ENCODE results near the gene ZCCHC2. TPM values are rescaled to one million over a fixed set of nuclear protein-coding genes. Genes with fewer than 3 reads are reported as not detected.

ZCCHC2 gene
- total and polyA plus RNA-seq, 2 of the 8 experiments (the other 6 are each of a cell fraction or from before 2014, with no cell fraction given), result 13.5 to 18.6 TPM

DNA sequence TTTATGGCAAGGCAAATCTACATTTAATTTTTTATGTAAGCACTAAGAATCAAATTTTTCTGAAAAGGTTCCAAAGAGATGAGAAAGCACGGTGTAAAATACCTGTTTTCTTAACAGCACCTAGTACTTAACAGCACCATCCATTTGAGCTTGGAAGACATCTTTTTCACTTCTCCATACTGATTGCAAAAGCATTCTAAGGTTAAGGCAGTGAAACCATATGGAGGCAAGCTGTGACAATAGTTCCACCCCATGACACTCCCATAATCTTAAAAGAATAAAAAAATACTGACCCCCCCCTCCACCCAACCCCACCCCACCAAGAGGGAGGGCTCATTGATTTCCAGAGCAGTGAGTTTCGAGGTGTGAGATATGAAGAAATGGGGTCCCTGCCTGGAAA is 60.6 kb downstream of the ZCCHC2 start:
- ChIA-PET POLR2A (ENCODE audit: partially characterized antibody) (no interaction called here), CTCF (ENCODE audit: partially characterized antibody) (interaction anchor here (0.5 to 6.8 kb wide), 50 partner anchors 8 to 1350 kb away, joined by 3 to 44 read pairs (median 5); partner anchors contain the start of genes PHLPP1 and VPS4B)
- 0 out of 4 replicates have a peak overlapping the region, but pooled peaks of 1 of the 2 experiments have one; percentile 8 for H3K4me2 ChIP-seq (ENCODE audit: insufficient read depth in 1 of 2, low read depth in 2 of 2, low read length in 2 of 2)
- no peak overlapping the region for H3K4me3 ChIP-seq (ENCODE audit: extremely low read depth in 1 of 4, insufficient read depth in 2 of 4, low read depth in 3 of 4, low read length in 4 of 4)
- no peak overlapping the region for H3K18ac ChIP-seq (ENCODE audit: extremely low read depth, low read length)
- no peak overlapping the region for H2BK5ac ChIP-seq (ENCODE audit: low read depth, low read length)
- no peaks in the 10 kb centered on the region for H3K79me1 ChIP-seq (ENCODE audit: low read depth, low read length)
- no peak overlapping the region for H4K8ac ChIP-seq (ENCODE audit: extremely low read depth, insufficient read depth, low read length)
- H2AK5ac ChIP-seq (ENCODE audit: low read depth, low read length), result no peak overlapping the region
- no peaks in the 10 kb centered on the region for H3K27me3 ChIP-seq (replicated peaks in 1 of 4; ENCODE audit: control insufficient read depth in 3 of 4, extremely low read depth in 1 of 4, insufficient read depth in 3 of 4, low read length in 3 of 4)
- H3K4me1 ChIP-seq (replicated peaks in 1 of 4; ENCODE audit: control insufficient read depth in 3 of 4, insufficient read depth in 4 of 4, low read length in 3 of 4), result peaks cover 2 to 8% (median 6%) of the 10 kb centered on the region in 4 experiments; a peak in 6 of 7 replicates
- no peaks in the 10 kb centered on the region for H4K20me1 ChIP-seq (replicated peaks in 1 of 2; ENCODE audit: control insufficient read depth in 1 of 2, insufficient read depth in 2 of 2, low read length in 2 of 2)
- FAIRE-seq, result no peak
- no peak overlapping the region for H2BK20ac ChIP-seq (ENCODE audit: low read length)
- no peak overlapping the region for H3K9ac ChIP-seq (replicated peaks in 1 of 4; ENCODE audit: extremely low read depth in 1 of 4, low read depth in 3 of 4, low read length in 3 of 4)
- H3K23me2 ChIP-seq (ENCODE audit: low read depth, low read length), result no peaks in the 10 kb centered on the region
- H4K5ac ChIP-seq (ENCODE audit: insufficient read length, low read depth, low read length), result no peak overlapping the region
- no peak overlapping the region for H2BK15ac ChIP-seq (ENCODE audit: low read length)
- DNase-seq (ENCODE audit: low read depth in 1 of 2, low spot score in 2 of 2), result no peak
- H2BK12ac ChIP-seq (ENCODE audit: low read depth, low read length), result no peak overlapping the region
- 92% methylated on average over 2 of the region's 2 CpGs; no CpG with 5 or more reads in 1 of the 2 experiments for WGBS, 2 experiments (ENCODE audit: extremely low coverage in 1 of 2, insufficient coverage in 1 of 2, insufficient read length in 1 of 2, insufficient replicate concordance in 2 of 2, low coverage in 1 of 2, low lambda C conversion rate in 2 of 2, missing lambda C conversion rate in 1 of 2)
- H3K79me2 ChIP-seq (ENCODE audit: control insufficient read depth in 1 of 2, insufficient read depth in 2 of 2, low read length in 2 of 2), result no peaks in the 10 kb centered on the region
- TF ChIP-seq KDM1A (IDR thresholded peaks at IDR 0.05; ENCODE audit: borderline replicate concordance, low read length) (no peak), TEAD4 (IDR thresholded peaks at IDR 0.05; ENCODE audit: low read depth, low read length) (no peak), POLR2A (IDR thresholded peaks at IDR 0.05; ENCODE audit: control extremely low read depth in 1 of 2, low read depth in 2 of 2, low read length in 2 of 2) (no peak), POU5F1 (IDR thresholded peaks at IDR 0.05; ENCODE audit: low read depth, low read length) (no peak), MAFK (IDR thresholded peaks at IDR 0.05; ENCODE audit: low read depth, low read length) (no peak), EZH2 (IDR thresholded peaks at IDR 0.05; ENCODE audit: low read depth, low read length, severe bottlenecking) (no peak), BACH1 (IDR thresholded peaks at IDR 0.05; ENCODE audit: low read length) (no peak)
- no peak overlapping the region for H2AFZ ChIP-seq (ENCODE audit: low read length)
- no peak overlapping the region for H3K4ac ChIP-seq (replicated peaks; ENCODE audit: insufficient read length, low read depth, low read length)
- no peaks in the 10 kb centered on the region for H3K36me3 ChIP-seq (ENCODE audit: control insufficient read depth in 2 of 4, insufficient read depth in 4 of 4, low read length in 3 of 4)
- H2BK120ac ChIP-seq (replicated peaks; ENCODE audit: low read depth, low read length), result no peak overlapping the region
- no peak overlapping the region for H3K56ac ChIP-seq (replicated peaks; ENCODE audit: insufficient read length, low read depth, low read length)
- H3K27ac ChIP-seq (ENCODE audit: low read depth, low read length), result no peak overlapping the region
- H3K9me3 ChIP-seq (ENCODE audit: insufficient read depth in 2 of 2, low read depth in 1 of 2, low read length in 1 of 2), result no peaks in the 10 kb centered on the region
- H3K14ac ChIP-seq (ENCODE audit: insufficient read length), result no peak overlapping the region
- H4K91ac ChIP-seq (replicated peaks; ENCODE audit: insufficient read length, low read length), result peak overlapping the region; percentile 22
- no peak overlapping the region for H3K23ac ChIP-seq (ENCODE audit: insufficient read length)
